Loucy (cell line): ENCODE results near the gene ASTN2.

ENCODE experiments used
- EZH2phosphoT487 ChIP-seq: fragments of 200-600 bp; IDR thresholded peaks from 2 replicates; pipeline ENCODE4 v1.6.1; 2018; ENCODE audit warnings: antibody characterized with exemption, mild to moderate bottlenecking, moderate library complexity, borderline replicate concordance
- TF ChIP-seq, protein P1 (sequence below): fragments of 200-600 bp; sonication (generic); conservative IDR thresholded peaks from 2 replicates; pipeline ENCODE4 v1.5.1; 2014; ENCODE audit warnings: mild to moderate bottlenecking, antibody characterized with exemption, low read length

- TF ChIP-seq, protein P1, sequence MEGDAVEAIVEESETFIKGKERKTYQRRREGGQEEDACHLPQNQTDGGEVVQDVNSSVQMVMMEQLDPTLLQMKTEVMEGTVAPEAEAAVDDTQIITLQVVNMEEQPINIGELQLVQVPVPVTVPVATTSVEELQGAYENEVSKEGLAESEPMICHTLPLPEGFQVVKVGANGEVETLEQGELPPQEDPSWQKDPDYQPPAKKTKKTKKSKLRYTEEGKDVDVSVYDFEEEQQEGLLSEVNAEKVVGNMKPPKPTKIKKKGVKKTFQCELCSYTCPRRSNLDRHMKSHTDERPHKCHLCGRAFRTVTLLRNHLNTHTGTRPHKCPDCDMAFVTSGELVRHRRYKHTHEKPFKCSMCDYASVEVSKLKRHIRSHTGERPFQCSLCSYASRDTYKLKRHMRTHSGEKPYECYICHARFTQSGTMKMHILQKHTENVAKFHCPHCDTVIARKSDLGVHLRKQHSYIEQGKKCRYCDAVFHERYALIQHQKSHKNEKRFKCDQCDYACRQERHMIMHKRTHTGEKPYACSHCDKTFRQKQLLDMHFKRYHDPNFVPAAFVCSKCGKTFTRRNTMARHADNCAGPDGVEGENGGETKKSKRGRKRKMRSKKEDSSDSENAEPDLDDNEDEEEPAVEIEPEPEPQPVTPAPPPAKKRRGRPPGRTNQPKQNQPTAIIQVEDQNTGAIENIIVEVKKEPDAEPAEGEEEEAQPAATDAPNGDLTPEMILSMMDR, result no peak
- TF ChIP-seq EZH2phosphoT487, result no peak
These were observed 980.5 kb downstream of the ASTN2 start for GRCh38 chr9:116434314-116434713.
